Measurements from ENCODE around the gene MALAT1. TPM values are rescaled to one million over a fixed set of nuclear protein-coding genes. Genes with fewer than 3 reads are reported as not detected.

Gene MALAT1
- total RNA-seq, 1 donor from 2014 or later: 16,546 TPM

DNA sequence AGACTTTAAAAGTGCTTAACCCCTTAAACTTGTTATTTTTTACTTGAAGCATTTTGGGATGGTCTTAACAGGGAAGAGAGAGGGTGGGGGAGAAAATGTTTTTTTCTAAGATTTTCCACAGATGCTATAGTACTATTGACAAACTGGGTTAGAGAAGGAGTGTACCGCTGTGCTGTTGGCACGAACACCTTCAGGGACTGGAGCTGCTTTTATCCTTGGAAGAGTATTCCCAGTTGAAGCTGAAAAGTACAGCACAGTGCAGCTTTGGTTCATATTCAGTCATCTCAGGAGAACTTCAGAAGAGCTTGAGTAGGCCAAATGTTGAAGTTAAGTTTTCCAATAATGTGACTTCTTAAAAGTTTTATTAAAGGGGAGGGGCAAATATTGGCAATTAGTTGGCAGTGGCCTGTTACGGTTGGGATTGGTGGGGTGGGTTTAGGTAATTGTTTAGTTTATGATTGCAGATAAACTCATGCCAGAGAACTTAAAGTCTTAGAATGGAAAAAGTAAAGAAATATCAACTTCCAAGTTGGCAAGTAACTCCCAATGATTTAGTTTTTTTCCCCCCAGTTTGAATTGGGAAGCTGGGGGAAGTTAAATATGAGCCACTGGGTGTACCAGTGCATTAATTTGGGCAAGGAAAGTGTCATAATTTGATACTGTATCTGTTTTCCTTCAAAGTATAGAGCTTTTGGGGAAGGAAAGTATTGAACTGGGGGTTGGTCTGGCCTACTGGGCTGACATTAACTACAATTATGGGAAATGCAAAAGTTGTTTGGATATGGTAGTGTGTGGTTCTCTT is 2.8 kb downstream of the MALAT1 start:
- Mint-ChIP-seq H3K36me3 (ENCODE audit: insufficient read depth) (peaks cover 30% of the 10 kb centered on the region), H3K4me3 (ENCODE audit: low read depth) (no peak overlapping the region), H3K27ac (no peak overlapping the region), H3K4me1 (ENCODE audit: low read depth) (peaks cover 26% of the 10 kb centered on the region), H3K27me3 (no peaks in the 10 kb centered on the region), H3K9me3 (ENCODE audit: low read depth) (no peaks in the 10 kb centered on the region)
- TF ChIP-seq, protein P1, sequence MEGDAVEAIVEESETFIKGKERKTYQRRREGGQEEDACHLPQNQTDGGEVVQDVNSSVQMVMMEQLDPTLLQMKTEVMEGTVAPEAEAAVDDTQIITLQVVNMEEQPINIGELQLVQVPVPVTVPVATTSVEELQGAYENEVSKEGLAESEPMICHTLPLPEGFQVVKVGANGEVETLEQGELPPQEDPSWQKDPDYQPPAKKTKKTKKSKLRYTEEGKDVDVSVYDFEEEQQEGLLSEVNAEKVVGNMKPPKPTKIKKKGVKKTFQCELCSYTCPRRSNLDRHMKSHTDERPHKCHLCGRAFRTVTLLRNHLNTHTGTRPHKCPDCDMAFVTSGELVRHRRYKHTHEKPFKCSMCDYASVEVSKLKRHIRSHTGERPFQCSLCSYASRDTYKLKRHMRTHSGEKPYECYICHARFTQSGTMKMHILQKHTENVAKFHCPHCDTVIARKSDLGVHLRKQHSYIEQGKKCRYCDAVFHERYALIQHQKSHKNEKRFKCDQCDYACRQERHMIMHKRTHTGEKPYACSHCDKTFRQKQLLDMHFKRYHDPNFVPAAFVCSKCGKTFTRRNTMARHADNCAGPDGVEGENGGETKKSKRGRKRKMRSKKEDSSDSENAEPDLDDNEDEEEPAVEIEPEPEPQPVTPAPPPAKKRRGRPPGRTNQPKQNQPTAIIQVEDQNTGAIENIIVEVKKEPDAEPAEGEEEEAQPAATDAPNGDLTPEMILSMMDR (IDR thresholded peaks at IDR 0.05; ENCODE audit: unreplicated experiment): no peak
- DNase-seq (ENCODE audit: low spot score, unreplicated experiment): no peak

DNA sequence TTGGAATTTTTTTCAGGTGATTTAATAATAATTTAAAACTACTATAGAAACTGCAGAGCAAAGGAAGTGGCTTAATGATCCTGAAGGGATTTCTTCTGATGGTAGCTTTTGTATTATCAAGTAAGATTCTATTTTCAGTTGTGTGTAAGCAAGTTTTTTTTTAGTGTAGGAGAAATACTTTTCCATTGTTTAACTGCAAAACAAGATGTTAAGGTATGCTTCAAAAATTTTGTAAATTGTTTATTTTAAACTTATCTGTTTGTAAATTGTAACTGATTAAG is 3.4 kb downstream of the MALAT1 start:
- Mint-ChIP-seq H3K27me3 (no peaks in the 10 kb centered on the region), H3K36me3 (ENCODE audit: insufficient read depth) (peaks cover 30% of the 10 kb centered on the region), H3K4me3 (ENCODE audit: low read depth) (no peak overlapping the region), H3K9me3 (ENCODE audit: low read depth) (no peaks in the 10 kb centered on the region), H3K27ac (no peak overlapping the region), H3K4me1 (ENCODE audit: low read depth) (peaks cover 25% of the 10 kb centered on the region)
- TF ChIP-seq, protein P1 (IDR thresholded peaks at IDR 0.05; ENCODE audit: unreplicated experiment): no peak
- no peak for DNase-seq (ENCODE audit: low spot score, unreplicated experiment)

DNA sequence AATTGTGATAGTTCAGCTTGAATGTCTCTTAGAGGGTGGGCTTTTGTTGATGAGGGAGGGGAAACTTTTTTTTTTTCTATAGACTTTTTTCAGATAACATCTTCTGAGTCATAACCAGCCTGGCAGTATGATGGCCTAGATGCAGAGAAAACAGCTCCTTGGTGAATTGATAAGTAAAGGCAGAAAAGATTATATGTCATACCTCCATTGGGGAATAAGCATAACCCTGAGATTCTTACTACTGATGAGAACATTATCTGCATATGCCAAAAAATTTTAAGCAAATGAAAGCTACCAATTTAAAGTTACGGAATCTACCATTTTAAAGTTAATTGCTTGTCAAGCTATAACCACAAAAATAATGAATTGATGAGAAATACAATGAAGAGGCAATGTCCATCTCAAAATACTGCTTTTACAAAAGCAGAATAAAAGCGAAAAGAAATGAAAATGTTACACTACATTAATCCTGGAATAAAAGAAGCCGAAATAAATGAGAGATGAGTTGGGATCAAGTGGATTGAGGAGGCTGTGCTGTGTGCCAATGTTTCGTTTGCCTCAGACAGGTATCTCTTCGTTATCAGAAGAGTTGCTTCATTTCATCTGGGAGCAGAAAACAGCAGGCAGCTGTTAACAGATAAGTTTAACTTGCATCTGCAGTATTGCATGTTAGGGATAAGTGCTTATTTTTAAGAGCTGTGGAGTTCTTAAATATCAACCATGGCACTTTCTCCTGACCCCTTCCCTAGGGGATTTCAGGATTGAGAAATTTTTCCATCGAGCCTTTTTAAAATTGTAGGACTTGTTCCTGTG is 3.9 kb downstream of the MALAT1 start:
- TF ChIP-seq, protein P1 (IDR thresholded peaks at IDR 0.05; ENCODE audit: unreplicated experiment): no peak
- H3K4me1 Mint-ChIP-seq (ENCODE audit: low read depth): peaks cover 29% of the 10 kb centered on the region
- H3K27ac Mint-ChIP-seq: no peak overlapping the region
- H3K4me3 Mint-ChIP-seq (ENCODE audit: low read depth): no peak overlapping the region
- DNase-seq (ENCODE audit: low spot score, unreplicated experiment): no peak
- H3K9me3 Mint-ChIP-seq (ENCODE audit: low read depth): no peaks in the 10 kb centered on the region
- H3K36me3 Mint-ChIP-seq (ENCODE audit: insufficient read depth): peaks cover 30% of the 10 kb centered on the region
- no peaks in the 10 kb centered on the region for H3K27me3 Mint-ChIP-seq

DNA sequence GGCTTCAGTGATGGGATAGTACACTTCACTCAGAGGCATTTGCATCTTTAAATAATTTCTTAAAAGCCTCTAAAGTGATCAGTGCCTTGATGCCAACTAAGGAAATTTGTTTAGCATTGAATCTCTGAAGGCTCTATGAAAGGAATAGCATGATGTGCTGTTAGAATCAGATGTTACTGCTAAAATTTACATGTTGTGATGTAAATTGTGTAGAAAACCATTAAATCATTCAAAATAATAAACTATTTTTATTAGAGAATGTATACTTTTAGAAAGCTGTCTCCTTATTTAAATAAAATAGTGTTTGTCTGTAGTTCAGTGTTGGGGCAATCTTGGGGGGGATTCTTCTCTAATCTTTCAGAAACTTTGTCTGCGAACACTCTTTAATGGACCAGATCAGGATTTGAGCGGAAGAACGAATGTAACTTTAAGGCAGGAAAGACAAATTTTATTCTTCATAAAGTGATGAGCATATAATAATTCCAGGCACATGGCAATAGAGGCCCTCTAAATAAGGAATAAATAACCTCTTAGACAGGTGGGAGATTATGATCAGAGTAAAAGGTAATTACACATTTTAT is 4.6 kb downstream of the MALAT1 start:
- Mint-ChIP-seq H3K27me3 (no peaks in the 10 kb centered on the region), H3K27ac (peak overlapping the region; percentile 95), H3K4me1 (ENCODE audit: low read depth) (peaks cover 29% of the 10 kb centered on the region)

More for the DNA sequence above, 4.6 kb downstream of the MALAT1 start:
- H3K4me3 Mint-ChIP-seq (ENCODE audit: low read depth): no peak overlapping the region
- TF ChIP-seq, protein P1 (IDR thresholded peaks at IDR 0.05; ENCODE audit: unreplicated experiment): no peak
- H3K9me3 Mint-ChIP-seq (ENCODE audit: low read depth): no peaks in the 10 kb centered on the region
- peaks cover 30% of the 10 kb centered on the region for H3K36me3 Mint-ChIP-seq (ENCODE audit: insufficient read depth)
- no peak for DNase-seq (ENCODE audit: low spot score, unreplicated experiment)

Measured in progenitor cell of endocrine pancreas (in vitro differentiated cells).